ENCODE measurements around the gene WNT16. TPM values are rescaled to one million over a fixed set of nuclear protein-coding genes. Genes with fewer than 3 reads are reported as not detected.

Gene WNT16
- total RNA-seq, 2 experiments from 2014 or later, result not detected

- no peaks in the 10 kb centered on the region for H3K27me3 Mint-ChIP-seq (ENCODE audit: low read depth)
- H3K9me3 Mint-ChIP-seq (ENCODE audit: insufficient read depth), result no peaks in the 10 kb centered on the region
- DNase-seq, result no peak
- ATAC-seq, result no peak
- CTCF ChIA-PET, result no interaction called here
- no peaks in the 10 kb centered on the region for H3K36me3 Mint-ChIP-seq (ENCODE audit: low read depth)
- H3K4me3 Mint-ChIP-seq, result no peak overlapping the region
- H3K27ac Mint-ChIP-seq, result no peak overlapping the region
- POLR2A ChIA-PET, result no interaction called here
- H3K4me1 Mint-ChIP-seq (ENCODE audit: low read depth), result no peaks in the 10 kb centered on the region
Measured at GRCh38 chr7:121297843-121298242, 31.0 kb upstream of the WNT16 start.

GRCh38 chr7:121298831-121299239 lies 30.0 kb upstream of the WNT16 start:
- no peak overlapping the region for H3K27ac Mint-ChIP-seq
- H3K4me1 Mint-ChIP-seq (ENCODE audit: low read depth), result no peaks in the 10 kb centered on the region
- ChIA-PET POLR2A (no interaction called here), CTCF (no interaction called here)
- H3K27me3 Mint-ChIP-seq (ENCODE audit: low read depth), result no peaks in the 10 kb centered on the region
- no peaks in the 10 kb centered on the region for H3K9me3 Mint-ChIP-seq (ENCODE audit: insufficient read depth)
- no peak overlapping the region for H3K4me3 Mint-ChIP-seq
- H3K36me3 Mint-ChIP-seq (ENCODE audit: low read depth), result no peaks in the 10 kb centered on the region
- ATAC-seq (no peak), DNase-seq (no peak)

GRCh38 chr7:121300685-121301420 lies 27.9 kb upstream of the WNT16 start:
- DNase-seq (no peak), ATAC-seq (no peak)
- Mint-ChIP-seq H3K4me3 (no peak overlapping the region), H3K27ac (no peak overlapping the region), H3K27me3 (ENCODE audit: low read depth) (no peaks in the 10 kb centered on the region), H3K36me3 (ENCODE audit: low read depth) (no peaks in the 10 kb centered on the region), H3K4me1 (ENCODE audit: low read depth) (no peaks in the 10 kb centered on the region), H3K9me3 (ENCODE audit: insufficient read depth) (no peaks in the 10 kb centered on the region)
- ChIA-PET POLR2A (no interaction called here), CTCF (no interaction called here)

GRCh38 chr7:121301446-121302213 lies 27.2 kb upstream of the WNT16 start:
- H3K27ac Mint-ChIP-seq, result no peak overlapping the region
- H3K9me3 Mint-ChIP-seq (ENCODE audit: insufficient read depth), result no peaks in the 10 kb centered on the region
- no peaks in the 10 kb centered on the region for H3K36me3 Mint-ChIP-seq (ENCODE audit: low read depth)
- H3K4me3 Mint-ChIP-seq, result no peak overlapping the region
- no peaks in the 10 kb centered on the region for H3K27me3 Mint-ChIP-seq (ENCODE audit: low read depth)
- H3K4me1 Mint-ChIP-seq (ENCODE audit: low read depth), result no peaks in the 10 kb centered on the region
- POLR2A ChIA-PET, result no interaction called here
- DNase-seq (no peak), ATAC-seq (no peak)
- CTCF ChIA-PET, result no interaction called here

GRCh38 chr7:121302214-121302745 lies 26.5 kb upstream of the WNT16 start:
- Mint-ChIP-seq H3K27ac (no peak overlapping the region), H3K36me3 (ENCODE audit: low read depth) (no peaks in the 10 kb centered on the region), H3K27me3 (ENCODE audit: low read depth) (no peaks in the 10 kb centered on the region), H3K4me1 (ENCODE audit: low read depth) (no peaks in the 10 kb centered on the region), H3K9me3 (ENCODE audit: insufficient read depth) (no peaks in the 10 kb centered on the region), H3K4me3 (no peak overlapping the region)
- DNase-seq (no peak), ATAC-seq (no peak)
- ChIA-PET POLR2A (no interaction called here), CTCF (no interaction called here)

GRCh38 chr7:121303422-121304101 lies 25.2 kb upstream of the WNT16 start:
- H3K36me3 Mint-ChIP-seq (ENCODE audit: low read depth), result no peaks in the 10 kb centered on the region

GRCh38 chr7:121304102-121304658 lies 24.6 kb upstream of the WNT16 start:
- ChIA-PET CTCF (no interaction called here), POLR2A (no interaction called here)
- H3K4me3 Mint-ChIP-seq, result no peak overlapping the region
- H3K27ac Mint-ChIP-seq, result no peak overlapping the region
- H3K9me3 Mint-ChIP-seq (ENCODE audit: insufficient read depth), result no peaks in the 10 kb centered on the region
- H3K36me3 Mint-ChIP-seq (ENCODE audit: low read depth), result no peaks in the 10 kb centered on the region
- H3K27me3 Mint-ChIP-seq (ENCODE audit: low read depth), result no peaks in the 10 kb centered on the region
- DNase-seq (no peak), ATAC-seq (no peak)
- H3K4me1 Mint-ChIP-seq (ENCODE audit: low read depth), result no peaks in the 10 kb centered on the region

More at GRCh38 chr7:121303422-121304101, 25.2 kb upstream of the WNT16 start:
- H3K4me3 Mint-ChIP-seq, result no peak overlapping the region
- ChIA-PET CTCF (no interaction called here), POLR2A (no interaction called here)
- H3K4me1 Mint-ChIP-seq (ENCODE audit: low read depth), result no peaks in the 10 kb centered on the region
- DNase-seq, result no peak
- no peaks in the 10 kb centered on the region for H3K9me3 Mint-ChIP-seq (ENCODE audit: insufficient read depth)
- H3K27me3 Mint-ChIP-seq (ENCODE audit: low read depth), result no peaks in the 10 kb centered on the region
- H3K27ac Mint-ChIP-seq, result no peak overlapping the region
- ATAC-seq, result no peak

- H3K4me1 Mint-ChIP-seq (ENCODE audit: low read depth), result no peaks in the 10 kb centered on the region
- no peaks in the 10 kb centered on the region for H3K27me3 Mint-ChIP-seq (ENCODE audit: low read depth)
- no peak overlapping the region for H3K4me3 Mint-ChIP-seq
- no peaks in the 10 kb centered on the region for H3K9me3 Mint-ChIP-seq (ENCODE audit: insufficient read depth)
- POLR2A ChIA-PET, result no interaction called here
- DNase-seq (no peak), ATAC-seq (no peak)
- H3K36me3 Mint-ChIP-seq (ENCODE audit: low read depth), result no peaks in the 10 kb centered on the region
- CTCF ChIA-PET, result no interaction called here
- no peak overlapping the region for H3K27ac Mint-ChIP-seq
Measured at GRCh38 chr7:121305109-121305508, 23.7 kb upstream of the WNT16 start.

- DNase-seq (no peak), ATAC-seq (no peak)
- Mint-ChIP-seq H3K4me3 (no peak overlapping the region), H3K4me1 (ENCODE audit: low read depth) (no peaks in the 10 kb centered on the region), H3K27ac (no peak overlapping the region), H3K36me3 (ENCODE audit: low read depth) (no peaks in the 10 kb centered on the region), H3K27me3 (ENCODE audit: low read depth) (peaks cover 6% of the 10 kb centered on the region), H3K9me3 (ENCODE audit: insufficient read depth) (no peaks in the 10 kb centered on the region)
- ChIA-PET CTCF (no interaction called here), POLR2A (no interaction called here)
Measured at GRCh38 chr7:121306565-121306964, 22.2 kb upstream of the WNT16 start.

- POLR2A ChIA-PET, result no interaction called here
- H3K27me3 Mint-ChIP-seq (ENCODE audit: low read depth), result peaks cover 6% of the 10 kb centered on the region
- no peaks in the 10 kb centered on the region for H3K9me3 Mint-ChIP-seq (ENCODE audit: insufficient read depth)
- no peaks in the 10 kb centered on the region for H3K4me1 Mint-ChIP-seq (ENCODE audit: low read depth)
- DNase-seq, result no peak
- no peaks in the 10 kb centered on the region for H3K36me3 Mint-ChIP-seq (ENCODE audit: low read depth)
- ATAC-seq, result no peak
- no peak overlapping the region for H3K27ac Mint-ChIP-seq
- CTCF ChIA-PET, result no interaction called here
- no peak overlapping the region for H3K4me3 Mint-ChIP-seq
Measured at GRCh38 chr7:121307021-121307574, 21.7 kb upstream of the WNT16 start.

- no peaks in the 10 kb centered on the region for H3K4me1 Mint-ChIP-seq (ENCODE audit: low read depth)
- ChIA-PET CTCF (no interaction called here), POLR2A (interaction anchor here (0.6 kb wide), 1 partner anchor 178 kb away, joined by 3 read pairs; no protein-coding TSS in a partner anchor)
- no peak overlapping the region for H3K27ac Mint-ChIP-seq
- ATAC-seq, result no peak
- no peaks in the 10 kb centered on the region for H3K9me3 Mint-ChIP-seq (ENCODE audit: insufficient read depth)
- no peak for DNase-seq
- no peak overlapping the region for H3K4me3 Mint-ChIP-seq
- peaks cover 9% of the 10 kb centered on the region for H3K27me3 Mint-ChIP-seq (ENCODE audit: low read depth)
- no peaks in the 10 kb centered on the region for H3K36me3 Mint-ChIP-seq (ENCODE audit: low read depth)
Measured at GRCh38 chr7:121313220-121313792, 15.5 kb upstream of the WNT16 start.

All from activated CD8-positive, alpha-beta T cell treated with anti-CD3 and anti-CD28 coated beads, Interleukin-2, amount 10 ng/mL, durations not matched to agents 7 days and 5 days (primary cell).